Measurements from ENCODE around the gene LRRFIP2.

DNA sequence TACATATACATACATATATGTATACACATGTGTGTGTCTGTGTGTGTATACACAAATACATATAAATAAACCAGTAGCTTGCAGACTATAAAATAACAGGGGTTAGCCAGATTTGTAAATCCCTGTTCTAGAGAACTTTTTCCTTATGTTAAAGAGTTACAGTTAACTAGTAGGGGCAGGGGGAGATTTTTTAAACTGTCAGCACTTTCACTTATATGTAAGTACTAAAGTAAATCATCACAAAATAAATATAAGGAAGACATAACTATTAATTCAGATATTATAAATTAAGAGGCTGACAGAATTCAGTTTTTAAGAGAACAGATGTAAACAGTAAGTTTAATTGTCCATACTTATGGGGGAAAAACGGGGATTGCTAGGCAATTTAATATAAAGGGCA is 74.0 kb downstream of the LRRFIP2 start:
- TF ChIP-seq, protein P1, sequence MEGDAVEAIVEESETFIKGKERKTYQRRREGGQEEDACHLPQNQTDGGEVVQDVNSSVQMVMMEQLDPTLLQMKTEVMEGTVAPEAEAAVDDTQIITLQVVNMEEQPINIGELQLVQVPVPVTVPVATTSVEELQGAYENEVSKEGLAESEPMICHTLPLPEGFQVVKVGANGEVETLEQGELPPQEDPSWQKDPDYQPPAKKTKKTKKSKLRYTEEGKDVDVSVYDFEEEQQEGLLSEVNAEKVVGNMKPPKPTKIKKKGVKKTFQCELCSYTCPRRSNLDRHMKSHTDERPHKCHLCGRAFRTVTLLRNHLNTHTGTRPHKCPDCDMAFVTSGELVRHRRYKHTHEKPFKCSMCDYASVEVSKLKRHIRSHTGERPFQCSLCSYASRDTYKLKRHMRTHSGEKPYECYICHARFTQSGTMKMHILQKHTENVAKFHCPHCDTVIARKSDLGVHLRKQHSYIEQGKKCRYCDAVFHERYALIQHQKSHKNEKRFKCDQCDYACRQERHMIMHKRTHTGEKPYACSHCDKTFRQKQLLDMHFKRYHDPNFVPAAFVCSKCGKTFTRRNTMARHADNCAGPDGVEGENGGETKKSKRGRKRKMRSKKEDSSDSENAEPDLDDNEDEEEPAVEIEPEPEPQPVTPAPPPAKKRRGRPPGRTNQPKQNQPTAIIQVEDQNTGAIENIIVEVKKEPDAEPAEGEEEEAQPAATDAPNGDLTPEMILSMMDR (IDR thresholded peaks at IDR 0.05): no peak
- TF ChIP-seq POLR2A (IDR thresholded peaks at IDR 0.05): no peak
